Measurements from ENCODE around the gene HBE1. TPM values are rescaled to one million over a fixed set of nuclear protein-coding genes. Genes with fewer than 3 reads are reported as not detected.

Gene HBE1
- total and polyA plus RNA-seq, 9 of the 15 experiments (the other 6 are each of a cell fraction or from before 2014, with no cell fraction given): 612 to 10,250 (median 2,181) TPM

- TF ChIP-seq JUND (IDR thresholded peaks at IDR 0.05; ENCODE audit: borderline replicate concordance, low read depth, low read length) (no peak; the same call in 1 of the 2 replicates), JUND (tag; IDR thresholded peaks at IDR 0.05; ENCODE audit: borderline replicate concordance, low read depth, low read length) (peak; percentile 55; the same call in 1 of the 3 replicates), YY1 (IDR thresholded peaks at IDR 0.05; ENCODE audit: borderline replicate concordance in 1 of 3, control insufficient read depth in 1 of 3, extremely low read depth in 1 of 3, insufficient read depth in 3 of 3, insufficient read length in 1 of 3, insufficient replicate concordance in 2 of 3, low read depth in 1 of 3, low read length in 2 of 3) (peak in 2 of 3 experiments; percentile 43 to 94), ZKSCAN3 (CRISPR knock-in tag; IDR thresholded peaks at IDR 0.05) (no peak), TFAM (CRISPR knock-in tag; conservative IDR thresholded peaks at IDR 0.05) (no peak), HDAC3 (IDR thresholded peaks at IDR 0.05; ENCODE audit: borderline replicate concordance, partially characterized antibody) (peak; percentile 16), TAF9B (IDR thresholded peaks at IDR 0.05; ENCODE audit: partially characterized antibody) (no peak), ZNF143 (CRISPR knock-in tag; IDR thresholded peaks at IDR 0.05) (no peak), ZNF232 (CRISPR knock-in tag; IDR thresholded peaks at IDR 0.05) (no peak), FUS (optimal IDR thresholded peaks at IDR 0.05; ENCODE audit: low read depth, low read length) (no peak), GTF2A2 (tag; IDR thresholded peaks at IDR 0.05) (no peak), FOXA1 (IDR thresholded peaks at IDR 0.05; ENCODE audit: borderline replicate concordance) (no peak), TAF15 (IDR thresholded peaks at IDR 0.05; ENCODE audit: low read depth, low read length) (no peak), BRD9 (IDR thresholded peaks at IDR 0.05; ENCODE audit: low read depth, partially characterized antibody) (peak; percentile 30), SMARCE1 (IDR thresholded peaks at IDR 0.05) (no peak), CHCHD3 (CRISPR knock-in tag; IDR thresholded peaks at IDR 0.05) (no peak), PHB (CRISPR knock-in tag; IDR thresholded peaks at IDR 0.05) (no peak), NFIX (CRISPR knock-in tag; IDR thresholded peaks at IDR 0.05; ENCODE audit: low read depth) (no peak)
- TF ChIP-seq, protein P1, sequence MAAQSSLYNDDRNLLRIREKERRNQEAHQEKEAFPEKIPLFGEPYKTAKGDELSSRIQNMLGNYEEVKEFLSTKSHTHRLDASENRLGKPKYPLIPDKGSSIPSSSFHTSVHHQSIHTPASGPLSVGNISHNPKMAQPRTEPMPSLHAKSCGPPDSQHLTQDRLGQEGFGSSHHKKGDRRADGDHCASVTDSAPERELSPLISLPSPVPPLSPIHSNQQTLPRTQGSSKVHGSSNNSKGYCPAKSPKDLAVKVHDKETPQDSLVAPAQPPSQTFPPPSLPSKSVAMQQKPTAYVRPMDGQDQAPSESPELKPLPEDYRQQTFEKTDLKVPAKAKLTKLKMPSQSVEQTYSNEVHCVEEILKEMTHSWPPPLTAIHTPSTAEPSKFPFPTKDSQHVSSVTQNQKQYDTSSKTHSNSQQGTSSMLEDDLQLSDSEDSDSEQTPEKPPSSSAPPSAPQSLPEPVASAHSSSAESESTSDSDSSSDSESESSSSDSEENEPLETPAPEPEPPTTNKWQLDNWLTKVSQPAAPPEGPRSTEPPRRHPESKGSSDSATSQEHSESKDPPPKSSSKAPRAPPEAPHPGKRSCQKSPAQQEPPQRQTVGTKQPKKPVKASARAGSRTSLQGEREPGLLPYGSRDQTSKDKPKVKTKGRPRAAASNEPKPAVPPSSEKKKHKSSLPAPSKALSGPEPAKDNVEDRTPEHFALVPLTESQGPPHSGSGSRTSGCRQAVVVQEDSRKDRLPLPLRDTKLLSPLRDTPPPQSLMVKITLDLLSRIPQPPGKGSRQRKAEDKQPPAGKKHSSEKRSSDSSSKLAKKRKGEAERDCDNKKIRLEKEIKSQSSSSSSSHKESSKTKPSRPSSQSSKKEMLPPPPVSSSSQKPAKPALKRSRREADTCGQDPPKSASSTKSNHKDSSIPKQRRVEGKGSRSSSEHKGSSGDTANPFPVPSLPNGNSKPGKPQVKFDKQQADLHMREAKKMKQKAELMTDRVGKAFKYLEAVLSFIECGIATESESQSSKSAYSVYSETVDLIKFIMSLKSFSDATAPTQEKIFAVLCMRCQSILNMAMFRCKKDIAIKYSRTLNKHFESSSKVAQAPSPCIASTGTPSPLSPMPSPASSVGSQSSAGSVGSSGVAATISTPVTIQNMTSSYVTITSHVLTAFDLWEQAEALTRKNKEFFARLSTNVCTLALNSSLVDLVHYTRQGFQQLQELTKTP (IDR thresholded peaks at IDR 0.05; ENCODE audit: low read depth in 1 of 2, partially characterized antibody in 2 of 2): no peak
- TF ChIP-seq, protein P2, sequence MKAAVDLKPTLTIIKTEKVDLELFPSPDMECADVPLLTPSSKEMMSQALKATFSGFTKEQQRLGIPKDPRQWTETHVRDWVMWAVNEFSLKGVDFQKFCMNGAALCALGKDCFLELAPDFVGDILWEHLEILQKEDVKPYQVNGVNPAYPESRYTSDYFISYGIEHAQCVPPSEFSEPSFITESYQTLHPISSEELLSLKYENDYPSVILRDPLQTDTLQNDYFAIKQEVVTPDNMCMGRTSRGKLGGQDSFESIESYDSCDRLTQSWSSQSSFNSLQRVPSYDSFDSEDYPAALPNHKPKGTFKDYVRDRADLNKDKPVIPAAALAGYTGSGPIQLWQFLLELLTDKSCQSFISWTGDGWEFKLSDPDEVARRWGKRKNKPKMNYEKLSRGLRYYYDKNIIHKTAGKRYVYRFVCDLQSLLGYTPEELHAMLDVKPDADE (conservative IDR thresholded peaks at IDR 0.05; ENCODE audit: control insufficient read depth, low read depth, low read length): no peak
- TF ChIP-seq, protein P3, sequence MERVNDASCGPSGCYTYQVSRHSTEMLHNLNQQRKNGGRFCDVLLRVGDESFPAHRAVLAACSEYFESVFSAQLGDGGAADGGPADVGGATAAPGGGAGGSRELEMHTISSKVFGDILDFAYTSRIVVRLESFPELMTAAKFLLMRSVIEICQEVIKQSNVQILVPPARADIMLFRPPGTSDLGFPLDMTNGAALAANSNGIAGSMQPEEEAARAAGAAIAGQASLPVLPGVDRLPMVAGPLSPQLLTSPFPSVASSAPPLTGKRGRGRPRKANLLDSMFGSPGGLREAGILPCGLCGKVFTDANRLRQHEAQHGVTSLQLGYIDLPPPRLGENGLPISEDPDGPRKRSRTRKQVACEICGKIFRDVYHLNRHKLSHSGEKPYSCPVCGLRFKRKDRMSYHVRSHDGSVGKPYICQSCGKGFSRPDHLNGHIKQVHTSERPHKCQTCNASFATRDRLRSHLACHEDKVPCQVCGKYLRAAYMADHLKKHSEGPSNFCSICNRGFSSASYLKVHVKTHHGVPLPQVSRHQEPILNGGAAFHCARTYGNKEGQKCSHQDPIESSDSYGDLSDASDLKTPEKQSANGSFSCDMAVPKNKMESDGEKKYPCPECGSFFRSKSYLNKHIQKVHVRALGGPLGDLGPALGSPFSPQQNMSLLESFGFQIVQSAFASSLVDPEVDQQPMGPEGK (CRISPR knock-in tag; IDR thresholded peaks at IDR 0.05; ENCODE audit: borderline replicate concordance): no peak
These were observed 21.6 kb upstream of the HBE1 start (continued) for GRCh38 chr11:5291207-5291838.

Data from K562 (cell line).